Right lobe of liver (tissue), 6 donors: Measurements from ENCODE around the gene CPM. TPM values are rescaled to one million over a fixed set of nuclear protein-coding genes. Genes with fewer than 3 reads are reported as not detected.

Source experiments
- ATAC-seq, 4 donors: fragments of 200-7000 bp; cut with Tn5 transposase; one replicate each; pipeline ENCODE4 v1.9.1; 2020; ENCODE audit warnings: mild to moderate bottlenecking in 4 of 4, moderate library complexity in 4 of 4
- DNase-seq, 3 donors: peaks; one replicate each; pipeline ENCODE4 v3.0.0-alpha.2; 2020
- H3K27ac ChIP-seq, 3 donors: fragments of 200-600 bp; one replicate each; pipeline ENCODE4 v1.8.0; 2022
- H3K27me3 ChIP-seq, 2 donors: fragments of 200-600 bp; one replicate each; pipeline ENCODE4 v1.8.0; 2022
- H3K36me3 ChIP-seq, 4 donors: fragments of 200-600 bp; sonication (generic) in 1 of 4; one replicate each; pipeline versions ENCODE4 v1.5.1 to v1.8.0; 2017 to 2022; ENCODE audit warnings: control low read depth in 1 of 4
- H3K4me1 ChIP-seq, 4 donors: fragments of 200-600 bp; sonication (generic) in 1 of 4; one replicate each; pipeline versions ENCODE4 v1.5.1 to v1.8.0; 2017 to 2022; ENCODE audit warnings: control low read depth in 1 of 4
- H3K4me3 ChIP-seq, 3 donors: fragments of 200-600 bp; one replicate each; pipeline ENCODE4 v1.8.0; 2022
- H3K9me3 ChIP-seq, 4 donors: fragments of 200-600 bp; sonication (generic) in 1 of 4; one replicate each; pipeline versions ENCODE4 v1.5.1 to v1.8.0; 2017 to 2022; ENCODE audit warnings: control low read depth in 1 of 4
- POLR2A ChIP-seq: fragments of 450-650 bp; IDR thresholded peaks from one replicate; pipeline ENCODE4 v1.6.1; 2017; ENCODE audit warnings: antibody characterized with exemption, mild to moderate bottlenecking
- WGBS: methylation state at CpG from one replicate; pipeline ENCODE4 v1.1.6; 2018; ENCODE audit warnings: low coverage, low lambda C conversion rate; ENCODE audit not compliant: insufficient coverage; ENCODE audit errors: missing lambda C conversion rate; 5-methylcytosine and 5-hydroxymethylcytosine counted together
- intact Hi-C, 2 donors: fragments of 100-400 bp; cut with DNase I; formaldehyde crosslinking; loops; one replicate each; pipeline versions ENCODE4 v1.11.2 to v1.14.1; 2022
- total RNA-seq, 6 experiments: library from RNA; depleted of rRNA in 2 of 6; stranded (reverse); fragments of >200 nt in 2 of 6; fragmentation: NEBNext Ultra II Directional in 3 of 6; extraction: Animal tissue kit (Norgen Biotek cat#: 25700) in 3 of 6; gene quantifications; one replicate each; pipeline versions ENCODE4 v1.1.0 to v1.2.4, GENCODE V29; 2016 to 2023
- TF ChIP-seq, protein P1 (sequence below), 4 donors: fragments of 200-600 bp in 3 of 4; fragments of 450-650 bp in 1 of 4; IDR thresholded peaks; one replicate each; pipeline versions ENCODE4 v1.5.1 to v1.8.0; 2016 to 2022; ENCODE audit warnings: antibody characterized with exemption in 4 of 4, mild to moderate bottlenecking in 2 of 4
- donor health status: DM: no; HTN: yes; CAD: no.
- donor health status: DM: no; HTN: no; CAD: no.
- donor health status: DM: no; HTN: no; CAD: no.
- donor health status: DM: no; HTN: yes; CAD: no.
- donor health status: DM: no; HTN: yes; CAD: no.

CPM gene
- total RNA-seq, 6 experiments from 2014 or later, result 34.6 to 91.6 (median 50.0) TPM

DNA sequence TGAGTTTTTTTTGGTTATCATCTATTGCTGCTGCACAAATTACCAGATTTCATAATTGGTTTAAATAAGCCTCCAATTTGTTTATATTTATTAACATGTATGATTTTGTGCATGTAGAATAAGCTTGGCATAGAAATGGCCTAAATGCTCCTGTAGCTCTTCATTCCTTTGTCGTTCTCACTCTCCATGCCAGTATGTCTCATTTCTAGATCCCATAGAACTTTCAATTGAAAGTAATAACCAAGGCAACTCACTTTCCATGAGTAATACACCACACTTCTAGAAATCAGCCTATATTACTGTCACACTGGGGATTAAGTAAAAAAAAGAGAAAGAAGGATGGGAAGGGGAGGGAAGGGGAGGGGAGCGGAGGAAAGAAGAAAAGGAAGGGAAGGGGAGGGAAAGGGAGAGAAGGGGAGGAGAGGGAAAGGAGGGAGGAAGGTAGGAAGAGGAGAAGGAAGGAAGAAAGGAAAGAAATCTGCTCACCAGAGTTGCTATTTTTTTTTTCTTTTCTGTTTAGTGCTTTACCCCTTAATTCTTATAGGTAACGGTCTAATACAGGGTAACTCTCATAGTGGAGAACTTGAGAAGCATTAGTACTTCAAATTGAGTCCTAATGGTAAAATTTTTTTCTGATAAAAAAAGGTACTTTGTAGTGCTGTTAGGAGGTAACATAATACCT lies 79.4 kb downstream of the CPM start:
- Histone ChIP-seq H3K9me3 (no peaks in the 10 kb centered on the region), H3K27ac (no peak overlapping the region), H3K4me3 (no peak overlapping the region), H3K4me1 (peaks cover 0 to 30% (median 6%) of the 10 kb centered on the region in 4 donors), H3K36me3 (peaks cover 0 to 11% (median 2%) of the 10 kb centered on the region in 4 donors), H3K27me3 (no peaks in the 10 kb centered on the region)
- 94% methylated on average over 3 of the region's 3 CpGs for whole genome bisulfite sequencing
- intact Hi-C loops, result no loop called here
- TF ChIP-seq, protein P1, sequence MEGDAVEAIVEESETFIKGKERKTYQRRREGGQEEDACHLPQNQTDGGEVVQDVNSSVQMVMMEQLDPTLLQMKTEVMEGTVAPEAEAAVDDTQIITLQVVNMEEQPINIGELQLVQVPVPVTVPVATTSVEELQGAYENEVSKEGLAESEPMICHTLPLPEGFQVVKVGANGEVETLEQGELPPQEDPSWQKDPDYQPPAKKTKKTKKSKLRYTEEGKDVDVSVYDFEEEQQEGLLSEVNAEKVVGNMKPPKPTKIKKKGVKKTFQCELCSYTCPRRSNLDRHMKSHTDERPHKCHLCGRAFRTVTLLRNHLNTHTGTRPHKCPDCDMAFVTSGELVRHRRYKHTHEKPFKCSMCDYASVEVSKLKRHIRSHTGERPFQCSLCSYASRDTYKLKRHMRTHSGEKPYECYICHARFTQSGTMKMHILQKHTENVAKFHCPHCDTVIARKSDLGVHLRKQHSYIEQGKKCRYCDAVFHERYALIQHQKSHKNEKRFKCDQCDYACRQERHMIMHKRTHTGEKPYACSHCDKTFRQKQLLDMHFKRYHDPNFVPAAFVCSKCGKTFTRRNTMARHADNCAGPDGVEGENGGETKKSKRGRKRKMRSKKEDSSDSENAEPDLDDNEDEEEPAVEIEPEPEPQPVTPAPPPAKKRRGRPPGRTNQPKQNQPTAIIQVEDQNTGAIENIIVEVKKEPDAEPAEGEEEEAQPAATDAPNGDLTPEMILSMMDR (IDR thresholded peaks at IDR 0.05), result no peak
- no peak for TF ChIP-seq POLR2A
- DNase-seq (no peak), ATAC-seq (no peak)

DNA sequence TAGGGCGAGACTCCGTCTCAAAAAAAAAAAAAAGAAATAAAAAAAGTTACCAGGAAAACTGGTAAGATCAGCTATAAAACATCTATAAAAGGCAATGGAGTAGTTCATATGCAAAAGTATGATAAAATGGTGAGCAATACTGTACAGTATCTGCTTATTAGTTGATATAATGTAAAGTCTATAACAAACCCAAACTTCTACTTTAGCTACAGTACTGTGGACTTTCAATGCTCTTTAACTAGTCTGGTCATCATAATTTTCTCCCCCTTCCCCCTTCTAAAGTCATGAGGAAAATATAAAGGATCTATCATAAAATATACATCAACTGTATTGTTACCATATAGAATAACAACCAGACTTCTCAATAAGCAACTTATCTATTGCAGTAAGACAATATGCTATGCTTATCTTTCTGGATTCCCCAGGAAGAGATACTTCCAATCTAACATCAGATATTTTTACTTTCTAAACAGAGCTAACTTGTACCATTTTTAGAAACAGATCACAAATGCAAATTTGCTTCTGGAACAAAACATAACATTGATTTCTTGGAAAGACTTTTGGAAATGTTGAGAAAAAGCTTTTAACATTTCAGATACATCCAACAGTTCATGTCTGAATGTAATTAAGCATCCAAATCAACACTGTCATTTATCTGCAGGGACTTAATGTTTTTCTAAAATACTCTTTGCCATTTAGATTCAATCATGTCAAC lies 81.2 kb downstream of the CPM start:
- H3K27ac ChIP-seq, result peak overlapping the region; percentile 73 to 90 (median 88)
- no peaks in the 10 kb centered on the region for H3K27me3 ChIP-seq
- peaks cover 0 to 4% (median 1%) of the 10 kb centered on the region in 4 donors for H3K36me3 ChIP-seq
- H3K4me3 ChIP-seq, result no peak overlapping the region
- TF ChIP-seq, protein P1 (IDR thresholded peaks at IDR 0.05), result no peak
- no peak for TF ChIP-seq POLR2A
- 100% methylated on average over 1 of the region's 2 CpGs for WGBS
- DNase-seq (no peak), ATAC-seq (no peak)
- no peaks in the 10 kb centered on the region for H3K9me3 ChIP-seq
- H3K4me1 ChIP-seq, result peaks cover 0 to 30% (median 6%) of the 10 kb centered on the region in 4 donors
- intact Hi-C loops, result no loop called here

DNA sequence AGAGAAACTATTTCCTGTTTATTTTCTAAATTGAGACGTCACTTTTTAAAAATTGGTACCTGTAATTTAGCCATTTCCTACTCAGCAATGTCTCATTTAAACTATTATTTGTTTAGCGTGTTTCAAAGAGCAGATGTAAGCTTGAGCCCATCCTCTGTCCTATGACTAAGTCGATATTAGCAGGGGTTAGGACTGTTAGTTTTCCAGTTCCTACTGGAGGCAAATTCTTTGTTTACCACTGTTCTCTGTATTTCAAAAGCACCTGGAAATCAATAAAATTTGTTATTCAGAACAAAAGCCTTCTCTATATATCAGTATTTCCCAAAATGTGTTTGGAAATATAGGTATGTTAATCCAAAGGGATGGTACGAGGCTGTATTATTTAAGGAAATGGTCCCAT lies 82.6 kb downstream of the CPM start:
- DNase-seq (no peak), ATAC-seq (peak; percentile 83 to 91 (median 86))
- Histone ChIP-seq H3K27me3 (no peaks in the 10 kb centered on the region), H3K4me3 (no peak overlapping the region), H3K27ac (peak overlapping the region; percentile 73 to 90 (median 90)), H3K9me3 (no peaks in the 10 kb centered on the region), H3K4me1 (peaks cover 0 to 30% (median 6%) of the 10 kb centered on the region in 4 donors), H3K36me3 (no peaks in the 10 kb centered on the region)
- TF ChIP-seq, protein P1 (IDR thresholded peaks at IDR 0.05), result no peak
- no peak for TF ChIP-seq POLR2A
- 25% methylated on average over 4 of the region's 4 CpGs for WGBS
- intact Hi-C loops, result no loop called here

DNA sequence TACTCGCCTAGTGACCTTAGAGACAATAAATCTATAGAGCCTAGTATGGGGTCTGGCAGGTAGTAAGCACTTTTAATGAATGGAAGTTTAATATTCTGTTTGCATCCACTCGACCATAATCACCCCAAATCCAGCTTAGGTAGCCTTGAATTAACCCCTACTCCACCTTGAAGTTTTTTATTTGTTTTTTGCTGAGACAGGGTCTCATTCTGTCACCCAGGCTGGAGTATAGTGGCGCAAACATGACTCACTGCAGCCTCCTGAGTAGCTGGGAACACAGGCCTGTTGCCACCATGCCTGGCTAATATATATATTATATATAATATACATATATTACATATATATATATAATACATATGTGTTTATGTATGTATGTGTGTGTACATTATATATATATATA lies 86.2 kb downstream of the CPM start:
- no peak for TF ChIP-seq POLR2A
- TF ChIP-seq, protein P1 (IDR thresholded peaks at IDR 0.05), result no peak
- 53% methylated on average over 3 of the region's 3 CpGs for WGBS
- no peak for DNase-seq
- no peak for ATAC-seq
- Histone ChIP-seq H3K4me3 (no peak overlapping the region), H3K4me1 (peaks cover 0 to 20% (median 3%) of the 10 kb centered on the region in 4 donors), H3K9me3 (no peaks in the 10 kb centered on the region), H3K27ac (peak overlapping the region in 1 of 3 donors; percentile 30), H3K36me3 (peaks cover 0 to 19% (median 9%) of the 10 kb centered on the region in 4 donors), H3K27me3 (no peaks in the 10 kb centered on the region)
- intact Hi-C loops, result no loop called here
